Measurements from ENCODE around the gene BABAM2. TPM values are rescaled to one million over a fixed set of nuclear protein-coding genes. Genes with fewer than 3 reads are reported as not detected.
"Not testable (repeated sequence)": the region's sequence is repeated elsewhere in the genome, so short reads cannot be mapped to it uniquely, and the experiment has no call there.

BABAM2 gene
- polyA plus RNA-seq, 1 donor = 21.9 TPM

- no peak for DNase-seq (ENCODE audit: low read depth)
Observed at GRCh38 chr2:27976308-27976707, 85.8 kb downstream of the BABAM2 start.

GRCh38 chr2:27977731-27978312 is 87.3 kb downstream of the BABAM2 start:
- DNase-seq (ENCODE audit: low read depth) = no peak

- not testable (repeated sequence) for DNase-seq (ENCODE audit: low read depth)
Observed at GRCh38 chr2:27978761-27979160, 88.2 kb downstream of the BABAM2 start.

DNA sequence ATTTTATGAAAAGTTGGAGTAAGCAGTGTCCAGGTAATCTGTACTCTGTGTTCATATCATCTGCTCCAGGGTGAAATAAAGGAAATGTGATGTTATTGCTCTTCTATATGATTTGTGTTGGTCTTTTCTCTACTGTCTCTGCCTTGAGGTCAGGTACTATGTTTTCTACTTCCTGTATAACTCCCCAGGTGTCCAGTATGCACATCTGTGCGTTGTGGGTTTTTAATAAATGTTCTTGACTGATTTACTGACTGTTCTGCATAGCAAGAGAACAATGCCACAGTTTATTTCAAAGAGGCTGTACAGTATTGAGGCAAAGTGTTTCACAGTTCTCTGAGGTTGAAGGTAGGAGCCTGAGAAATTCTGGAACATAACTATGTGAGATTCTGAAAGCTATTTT is 89.7 kb downstream of the BABAM2 start:
- no peak for DNase-seq (ENCODE audit: low read depth)

- no peak for DNase-seq (ENCODE audit: low read depth)
Observed at GRCh38 chr2:27984153-27984552, 93.6 kb downstream of the BABAM2 start.

DNA sequence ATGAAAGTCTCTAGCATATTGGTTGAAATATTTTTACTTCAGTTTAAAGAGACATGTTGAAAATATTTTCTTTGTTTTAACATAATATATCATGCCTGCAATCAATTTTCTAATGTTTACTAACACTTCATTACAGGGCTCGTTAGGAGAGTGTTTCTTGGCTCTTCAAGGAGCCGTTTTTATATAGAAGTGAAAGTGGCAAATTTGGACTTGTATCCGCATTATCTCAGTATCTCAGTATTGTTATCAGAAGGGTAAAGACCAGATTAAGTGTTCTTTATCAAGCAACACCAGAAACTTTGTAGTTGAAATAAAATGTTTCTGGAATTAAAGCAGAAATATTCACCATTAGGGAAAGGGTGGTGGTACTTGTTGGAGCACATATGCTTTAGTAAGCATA is 97.8 kb downstream of the BABAM2 start:
- no peak for DNase-seq (ENCODE audit: low read depth)

DNA sequence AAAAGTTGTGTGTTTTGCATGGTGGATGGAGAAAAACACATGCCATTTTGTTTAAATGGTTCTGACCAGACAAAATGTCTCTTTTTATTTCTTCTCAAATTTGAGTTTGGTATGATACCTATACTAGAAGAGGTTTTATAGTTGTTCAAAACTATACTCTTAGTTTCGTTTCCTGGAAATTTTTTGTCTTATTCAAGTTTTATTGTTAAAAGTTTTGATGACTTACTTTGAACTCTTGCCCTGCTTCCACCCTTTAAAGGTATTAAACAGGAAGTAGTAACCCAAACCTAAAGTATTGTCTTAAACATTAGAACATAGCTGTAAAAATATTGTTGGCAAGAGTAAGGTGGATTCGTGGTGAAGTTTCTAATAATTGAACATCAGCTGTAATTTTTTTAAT is 98.2 kb downstream of the BABAM2 start:
- no peak for DNase-seq (ENCODE audit: low read depth)

GRCh38 chr2:27989149-27989548 is 98.6 kb downstream of the BABAM2 start:
- DNase-seq (ENCODE audit: low read depth) = no peak

GRCh38 chr2:27990030-27990590 is 99.6 kb downstream of the BABAM2 start:
- DNase-seq (ENCODE audit: low read depth) = no peak

- DNase-seq (ENCODE audit: low read depth) = peak; percentile 13
Observed at GRCh38 chr2:27991146-27991545, 100.6 kb downstream of the BABAM2 start.

DNA sequence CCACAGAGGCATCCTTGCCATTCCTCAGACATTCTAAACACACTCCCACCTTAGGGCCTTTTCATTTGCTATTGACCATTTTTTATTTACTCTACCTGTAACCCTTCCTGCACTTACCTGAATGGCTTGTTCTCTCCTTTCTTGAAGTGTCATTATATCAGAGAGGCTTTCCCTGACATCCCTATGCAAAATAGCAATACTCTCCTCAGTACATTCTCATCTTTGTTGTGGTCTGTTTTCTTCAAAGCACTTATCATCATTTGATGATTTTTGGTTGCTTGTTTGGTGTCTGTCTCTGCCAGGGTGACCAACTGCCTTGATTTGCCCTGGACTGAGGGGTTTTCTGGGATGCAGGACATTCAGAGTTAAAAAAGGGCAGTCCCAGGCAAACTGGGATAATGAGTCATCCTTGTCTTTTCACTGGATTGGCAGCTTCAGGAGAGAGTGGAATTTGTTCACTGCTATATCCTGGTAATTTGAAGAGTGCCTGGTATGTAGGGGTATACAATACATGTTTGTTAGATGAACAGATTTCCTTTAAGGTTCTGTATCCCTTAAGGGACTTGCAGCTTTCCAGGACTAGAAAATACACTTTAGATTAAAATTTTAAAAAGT is 102.4 kb downstream of the BABAM2 start:
- no peak for DNase-seq (ENCODE audit: low read depth)

DNA sequence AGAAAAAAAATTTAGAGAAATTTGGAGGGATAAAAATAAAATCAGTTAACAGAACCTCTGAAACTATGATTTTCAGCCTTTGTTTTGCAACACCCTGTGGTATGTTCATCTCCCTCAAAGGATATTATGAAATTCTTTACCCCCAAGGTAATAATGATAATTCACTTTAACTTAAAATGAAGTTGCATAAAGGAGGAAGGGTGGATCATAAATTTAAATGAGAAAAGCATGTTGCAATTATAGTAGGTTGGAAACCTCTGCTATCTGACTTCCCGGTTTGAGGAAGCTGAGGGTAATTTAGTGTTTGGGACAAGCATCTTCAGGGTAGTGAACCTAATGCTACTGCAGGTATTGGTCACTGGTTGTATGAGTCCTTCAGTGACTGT is 102.9 kb downstream of the BABAM2 start:
- no peak for DNase-seq (ENCODE audit: low read depth)

- no peak for DNase-seq (ENCODE audit: low read depth)
Observed at GRCh38 chr2:27993950-27994728, 103.6 kb downstream of the BABAM2 start.

GRCh38 chr2:27996156-27996922 is 105.8 kb downstream of the BABAM2 start:
- no peak for DNase-seq (ENCODE audit: low read depth)

DNA sequence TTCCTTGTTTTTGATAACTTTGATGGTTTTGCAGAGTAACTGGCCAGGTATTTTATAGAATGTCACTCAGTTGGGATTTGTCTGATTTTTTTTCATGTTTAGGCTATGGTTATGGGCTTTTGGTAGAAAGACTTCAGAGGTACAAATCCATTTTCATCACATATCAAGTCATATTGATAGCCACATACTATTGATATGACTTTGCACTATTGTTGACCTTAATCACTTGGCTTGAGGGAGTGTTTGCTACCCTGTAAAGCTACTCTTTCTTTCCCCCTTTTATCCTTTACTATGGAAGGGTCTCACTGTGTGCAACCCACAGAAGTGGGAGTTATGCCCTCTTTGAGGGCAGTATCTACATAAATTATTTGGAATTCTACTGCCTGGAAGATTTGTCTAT is 109.8 kb downstream of the BABAM2 start:
- DNase-seq (ENCODE audit: low read depth) = no peak

GRCh38 chr2:28002181-28002580 is 111.7 kb downstream of the BABAM2 start:
- DNase-seq (ENCODE audit: low read depth) = no peak

DNA sequence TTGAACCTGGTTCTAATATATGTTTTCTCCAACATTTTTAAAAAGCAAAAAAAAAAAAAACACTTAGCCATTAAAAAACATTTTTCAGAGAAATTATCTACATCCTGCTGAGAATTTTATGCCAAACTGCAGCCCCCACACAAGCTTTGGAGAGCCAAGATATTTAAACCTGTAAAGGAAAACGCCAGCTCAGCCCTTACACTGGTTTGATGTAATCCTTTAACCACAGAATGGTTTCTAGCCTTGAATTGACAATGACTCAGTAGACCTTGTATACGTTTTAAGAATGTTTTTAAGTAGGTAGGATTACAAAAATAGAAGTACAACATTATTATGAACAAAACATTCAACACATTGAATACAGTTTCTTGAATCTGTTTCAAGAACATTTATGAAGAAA is 113.6 kb downstream of the BABAM2 start:
- DNase-seq (ENCODE audit: low read depth) = no peak

- no peak for DNase-seq (ENCODE audit: low read depth)
Observed at GRCh38 chr2:28009732-28010131, 119.2 kb downstream of the BABAM2 start.

GRCh38 chr2:28011322-28011737 is 120.8 kb downstream of the BABAM2 start:
- no peak for DNase-seq (ENCODE audit: low read depth)

- DNase-seq (ENCODE audit: low read depth) = not testable (repeated sequence)
Observed at GRCh38 chr2:28018474-28018873, 127.9 kb downstream of the BABAM2 start.

DNA sequence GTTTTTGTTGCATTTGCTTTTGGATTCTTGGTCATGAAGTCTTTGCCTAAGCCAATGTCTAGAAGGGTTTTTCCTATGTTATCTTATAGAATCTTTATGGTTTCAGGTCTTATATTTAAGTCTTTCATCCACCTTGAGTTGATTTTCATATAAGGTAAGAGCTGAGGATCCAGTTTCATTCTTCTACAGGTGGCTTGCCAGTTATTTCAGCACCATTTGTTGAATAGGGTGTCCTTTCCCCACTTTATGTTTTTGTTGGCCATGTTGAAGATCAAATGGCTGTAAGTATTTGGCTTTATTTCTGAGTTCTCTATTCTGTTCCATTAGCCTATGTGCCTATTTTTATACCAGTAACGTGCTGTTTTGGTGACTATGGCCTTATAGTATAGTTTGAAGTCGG is 129.0 kb downstream of the BABAM2 start:
- DNase-seq (ENCODE audit: low read depth) = not testable (repeated sequence)

GRCh38 chr2:28021898-28022297 is 131.4 kb downstream of the BABAM2 start:
- no peak for DNase-seq (ENCODE audit: low read depth)
